Thoracic aorta (tissue), 2 donors: ENCODE results near the gene PPIL6. TPM values are rescaled to one million over a fixed set of nuclear protein-coding genes. Genes with fewer than 3 reads are reported as not detected.
A peak's percentile ranks its signal among the peaks of the same experiment; 100 is the strongest.

Experiments
- ATAC-seq: fragments of 150-250 bp; one replicate; pipeline ENCODE4 v1.8.0; 2017; ENCODE audit warnings: low read depth; ENCODE audit not compliant: insufficient number of reproducible peaks, low FRiP score
- DNase-seq: peaks from one replicate; pipeline ENCODE4 v3.0.0-alpha.2; 2020; ENCODE audit warnings: low spot score
- H3K27ac ChIP-seq, 2 donors: fragments of 200-600 bp; sonication (generic); 1 replicate in 1 of 2; 2 replicates in 1 of 2; pipeline ENCODE4 v1.5.1; 2016; ENCODE audit warnings: mild to moderate bottlenecking in 2 of 2, moderate library complexity in 2 of 2
- H3K27me3 ChIP-seq: fragments of 200-600 bp; sonication (generic); replicated peaks from 2 replicates; pipeline ENCODE4 v1.6.0; 2016; ENCODE audit warnings: mild to moderate bottlenecking; ENCODE audit not compliant: insufficient read depth
- H3K36me3 ChIP-seq: fragments of 200-600 bp; sonication (generic); one replicate; pipeline ENCODE4 v1.5.1; 2016
- H3K4me1 ChIP-seq, 2 donors: fragments of 200-600 bp; sonication (generic); 1 replicate in 1 of 2; 2 replicates in 1 of 2; pipeline versions ENCODE4 v1.5.1 to v1.6.0; 2016; ENCODE audit warnings: low read depth in 2 of 2, mild to moderate bottlenecking in 1 of 2; ENCODE audit not compliant: control insufficient read depth in 1 of 2
- H3K4me3 ChIP-seq: fragments of 200-600 bp; sonication (generic); 2 replicates; pipeline ENCODE4 v1.5.1; 2016; ENCODE audit warnings: mild to moderate bottlenecking
- H3K9me3 ChIP-seq: fragments of 200-600 bp; sonication (generic); 2 replicates; pipeline ENCODE4 v1.5.1; 2016
- total RNA-seq, 2 donors: library from RNA; depleted of rRNA; stranded (reverse); fragments of >200 nt; gene quantifications; one replicate each; pipeline versions ENCODE4 v1.1.0 to v1.2.3, GENCODE V29; 2016
- TF ChIP-seq, protein P1 (sequence below): fragments of 200-600 bp; sonication (generic); IDR thresholded peaks from one replicate; pipeline ENCODE4 v1.5.1; 2019; ENCODE audit warnings: antibody characterized with exemption

Gene PPIL6
- total RNA-seq, result 1 to 10 TPM; 2.2 to 5.8 TPM

- TF ChIP-seq, protein P1, sequence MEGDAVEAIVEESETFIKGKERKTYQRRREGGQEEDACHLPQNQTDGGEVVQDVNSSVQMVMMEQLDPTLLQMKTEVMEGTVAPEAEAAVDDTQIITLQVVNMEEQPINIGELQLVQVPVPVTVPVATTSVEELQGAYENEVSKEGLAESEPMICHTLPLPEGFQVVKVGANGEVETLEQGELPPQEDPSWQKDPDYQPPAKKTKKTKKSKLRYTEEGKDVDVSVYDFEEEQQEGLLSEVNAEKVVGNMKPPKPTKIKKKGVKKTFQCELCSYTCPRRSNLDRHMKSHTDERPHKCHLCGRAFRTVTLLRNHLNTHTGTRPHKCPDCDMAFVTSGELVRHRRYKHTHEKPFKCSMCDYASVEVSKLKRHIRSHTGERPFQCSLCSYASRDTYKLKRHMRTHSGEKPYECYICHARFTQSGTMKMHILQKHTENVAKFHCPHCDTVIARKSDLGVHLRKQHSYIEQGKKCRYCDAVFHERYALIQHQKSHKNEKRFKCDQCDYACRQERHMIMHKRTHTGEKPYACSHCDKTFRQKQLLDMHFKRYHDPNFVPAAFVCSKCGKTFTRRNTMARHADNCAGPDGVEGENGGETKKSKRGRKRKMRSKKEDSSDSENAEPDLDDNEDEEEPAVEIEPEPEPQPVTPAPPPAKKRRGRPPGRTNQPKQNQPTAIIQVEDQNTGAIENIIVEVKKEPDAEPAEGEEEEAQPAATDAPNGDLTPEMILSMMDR, result peak; percentile 13
- peaks cover 11 to 23% of the 10 kb centered on the region in 2 donors for H3K4me1 ChIP-seq
- H3K36me3 ChIP-seq, result peaks cover 17% of the 10 kb centered on the region
- H3K27me3 ChIP-seq, result no peaks in the 10 kb centered on the region
- peak within 1 kb of the TSS; percentile 72 to 76 for H3K27ac ChIP-seq
- H3K9me3 ChIP-seq, result no peaks in the 10 kb centered on the region
- peak within 1 kb of the TSS; percentile 87 for H3K4me3 ChIP-seq
- DNase-seq (no peak), ATAC-seq (peak; percentile 80)
Measured at GRCh38 chr6:109440331-109441068, at the start of gene PPIL6, which contains the start of gene SMPD2. TSS of gene PPIL6 (minus strand) at chr6:109440628. CDS start at chr6:109440590, 38 bp downstream. TSS of gene SMPD2 (plus strand) at chr6:109440724. CDS start at chr6:109441122, 398 bp downstream.

DNA sequence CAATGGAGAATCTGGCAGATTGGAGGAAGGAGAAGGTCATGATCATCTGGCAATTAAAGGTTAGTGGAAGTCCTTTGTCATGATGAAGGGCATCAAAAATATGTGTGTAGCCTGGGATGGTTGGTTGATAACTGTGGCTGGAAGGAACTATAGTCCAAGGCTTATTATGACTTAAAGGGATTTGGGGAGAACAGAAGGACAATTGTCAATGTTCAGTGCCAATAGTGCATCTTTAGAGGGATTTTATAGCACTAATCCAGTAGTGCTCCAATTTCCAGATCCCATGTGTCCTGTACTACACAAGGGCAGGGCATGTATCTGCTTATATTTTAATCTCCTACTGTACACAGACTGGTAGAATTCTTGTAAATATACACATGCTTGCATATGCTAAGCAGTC lies 47.6 kb upstream of the PPIL6 start:
- no peak overlapping the region for H3K4me3 ChIP-seq
- TF ChIP-seq, protein P1, result no peak

DNA sequence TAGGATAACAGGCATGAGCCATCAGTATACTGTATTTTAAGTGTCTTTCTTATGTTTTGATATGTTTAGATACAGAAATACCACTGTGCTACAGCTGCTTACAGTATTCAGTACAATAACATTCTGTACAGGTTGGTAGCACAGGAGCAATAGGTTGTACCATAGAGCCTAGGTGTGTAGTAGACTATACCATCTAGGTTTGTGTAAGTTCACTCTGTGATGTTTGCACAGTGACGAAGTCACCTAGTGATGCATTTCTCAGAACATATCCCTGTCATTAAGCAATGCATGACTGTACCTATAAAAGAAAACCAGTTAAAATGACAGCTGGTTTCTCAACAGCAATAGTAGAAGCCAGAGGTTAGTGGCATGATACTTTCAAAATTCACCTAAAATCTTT lies 45.6 kb upstream of the PPIL6 start:
- no peaks in the 10 kb centered on the region for H3K9me3 ChIP-seq
- H3K4me3 ChIP-seq, result no peak overlapping the region
- no peak for DNase-seq
- H3K4me1 ChIP-seq, result peaks cover 11 to 16% of the 10 kb centered on the region in 2 donors
- no peaks in the 10 kb centered on the region for H3K27me3 ChIP-seq
- peaks cover 3% of the 10 kb centered on the region for H3K36me3 ChIP-seq
- TF ChIP-seq, protein P1, result no peak
- H3K27ac ChIP-seq, result no peak overlapping the region
- no peak for ATAC-seq

More for the DNA sequence above, 47.6 kb upstream of the PPIL6 start:
- DNase-seq, result no peak
- Histone ChIP-seq H3K27ac (no peak overlapping the region), H3K27me3 (no peaks in the 10 kb centered on the region), H3K9me3 (no peaks in the 10 kb centered on the region), H3K4me1 (peaks cover 0 to 4% of the 10 kb centered on the region in 2 donors), H3K36me3 (no peaks in the 10 kb centered on the region)
- no peak for ATAC-seq

DNA sequence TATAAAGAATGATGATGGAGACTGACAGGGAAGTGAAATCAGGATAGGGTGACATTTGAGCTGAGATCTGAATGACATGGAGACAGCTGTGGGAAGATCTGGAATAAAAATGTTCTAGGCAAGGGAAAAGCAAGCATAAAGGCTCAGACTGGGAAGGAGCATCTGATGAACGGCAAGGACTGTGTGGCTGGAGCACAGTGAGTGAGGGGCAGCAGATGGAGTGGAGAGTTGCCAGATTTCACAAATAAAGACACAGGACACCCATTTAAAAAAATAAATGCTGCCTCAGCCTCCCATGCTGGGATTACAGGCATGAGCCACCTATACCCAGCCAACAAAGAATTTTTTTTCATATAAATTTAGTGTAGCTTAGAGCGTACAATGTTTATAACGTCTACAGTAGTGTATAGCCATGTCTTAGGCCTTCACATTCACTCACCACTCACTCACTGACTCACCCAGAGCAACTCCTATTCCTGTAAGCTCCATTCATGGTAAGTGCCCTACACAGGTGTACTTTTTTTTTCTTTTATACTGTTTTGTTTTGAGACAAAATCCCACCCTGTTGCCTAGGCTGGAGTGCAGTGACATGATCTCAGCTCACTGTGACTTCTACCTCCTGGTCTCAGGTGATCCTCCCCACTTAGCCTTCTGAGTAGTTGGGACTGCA lies 45.0 kb upstream of the PPIL6 start:
- TF ChIP-seq, protein P1, result no peak
- Histone ChIP-seq H3K36me3 (peaks cover 3% of the 10 kb centered on the region), H3K9me3 (no peaks in the 10 kb centered on the region), H3K27me3 (no peaks in the 10 kb centered on the region), H3K27ac (no peak overlapping the region), H3K4me1 (peaks cover 18 to 23% of the 10 kb centered on the region in 2 donors), H3K4me3 (no peak overlapping the region)
- no peak for DNase-seq
- no peak for ATAC-seq

DNA sequence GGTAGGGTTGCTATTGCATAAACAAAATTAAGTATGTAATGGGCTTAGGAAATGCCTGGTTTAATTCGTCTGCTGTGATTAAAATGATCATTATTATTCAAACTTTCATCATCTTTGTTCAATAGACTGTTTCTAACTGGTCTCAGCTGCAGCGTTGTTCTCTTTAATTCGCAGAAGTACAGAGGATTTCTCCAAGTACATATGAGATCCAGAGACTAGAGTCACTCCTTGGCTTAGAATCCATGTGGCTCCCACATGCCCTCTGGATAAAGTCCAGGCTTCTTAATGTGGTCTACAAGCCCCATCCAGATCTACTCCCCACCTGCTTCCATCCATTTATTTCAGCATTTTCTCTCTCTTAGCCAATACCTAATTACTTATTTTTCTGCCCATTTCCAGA lies 43.7 kb upstream of the PPIL6 start:
- TF ChIP-seq, protein P1, result no peak
- Histone ChIP-seq H3K9me3 (no peaks in the 10 kb centered on the region), H3K36me3 (peaks cover 3% of the 10 kb centered on the region), H3K4me1 (peaks cover 24 to 35% of the 10 kb centered on the region in 2 donors), H3K27me3 (no peaks in the 10 kb centered on the region), H3K4me3 (peak overlapping the region; percentile 96), H3K27ac (peak overlapping the region; percentile 6 to 10)
- ATAC-seq (no peak), DNase-seq (no peak)
